Fibroblast of lung (primary cell): ENCODE results near the gene BAX.
"Not testable (repeated sequence)": the region's sequence is repeated elsewhere in the genome, so short reads cannot be mapped to it uniquely, and the experiment has no call there.

ENCODE experiments used
- EZH2 ChIP-seq: IDR thresholded peaks from 2 replicates; pipeline ENCODE4 v1.5.1; 2012; ENCODE audit warnings: low read length, control low read depth, mild to moderate bottlenecking; ENCODE audit errors: missing control alignments
- TF ChIP-seq, protein P1 (sequence below), 2 donors: IDR thresholded peaks in 1 of 2; conservative IDR thresholded peaks in 1 of 2; 1 replicate in 1 of 2; 2 replicates in 1 of 2; pipeline ENCODE4 v1.5.1; 2011 to 2012; ENCODE audit warnings: low read length in 2 of 2, control low read depth in 1 of 2, inconsistent platforms in 1 of 2, low read depth in 1 of 2, mild to moderate bottlenecking in 1 of 2

DNA sequence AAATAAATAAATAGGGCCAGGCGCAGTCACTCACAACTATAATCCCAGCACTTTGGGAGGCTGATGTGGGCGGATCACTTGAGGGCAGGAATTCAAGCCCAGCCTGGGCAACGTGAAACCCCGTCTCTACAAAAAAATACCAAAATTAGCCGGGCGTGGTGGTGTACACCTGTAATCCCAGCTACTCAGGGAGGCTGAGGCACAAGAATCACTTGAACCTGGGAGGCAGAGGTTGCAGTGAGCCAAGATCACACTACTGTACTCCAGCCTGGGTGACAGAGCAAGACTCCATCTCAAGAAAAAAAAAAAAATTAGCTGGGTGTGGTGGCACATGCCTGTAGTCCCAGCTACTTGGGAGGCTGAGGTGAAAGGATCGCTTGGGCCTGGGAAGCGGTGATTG lies 28.8 kb upstream of the BAX start:
- TF ChIP-seq, protein P1, sequence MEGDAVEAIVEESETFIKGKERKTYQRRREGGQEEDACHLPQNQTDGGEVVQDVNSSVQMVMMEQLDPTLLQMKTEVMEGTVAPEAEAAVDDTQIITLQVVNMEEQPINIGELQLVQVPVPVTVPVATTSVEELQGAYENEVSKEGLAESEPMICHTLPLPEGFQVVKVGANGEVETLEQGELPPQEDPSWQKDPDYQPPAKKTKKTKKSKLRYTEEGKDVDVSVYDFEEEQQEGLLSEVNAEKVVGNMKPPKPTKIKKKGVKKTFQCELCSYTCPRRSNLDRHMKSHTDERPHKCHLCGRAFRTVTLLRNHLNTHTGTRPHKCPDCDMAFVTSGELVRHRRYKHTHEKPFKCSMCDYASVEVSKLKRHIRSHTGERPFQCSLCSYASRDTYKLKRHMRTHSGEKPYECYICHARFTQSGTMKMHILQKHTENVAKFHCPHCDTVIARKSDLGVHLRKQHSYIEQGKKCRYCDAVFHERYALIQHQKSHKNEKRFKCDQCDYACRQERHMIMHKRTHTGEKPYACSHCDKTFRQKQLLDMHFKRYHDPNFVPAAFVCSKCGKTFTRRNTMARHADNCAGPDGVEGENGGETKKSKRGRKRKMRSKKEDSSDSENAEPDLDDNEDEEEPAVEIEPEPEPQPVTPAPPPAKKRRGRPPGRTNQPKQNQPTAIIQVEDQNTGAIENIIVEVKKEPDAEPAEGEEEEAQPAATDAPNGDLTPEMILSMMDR (conservative IDR thresholded peaks at IDR 0.05 in 1 of 2, IDR thresholded peaks at IDR 0.05 in 1 of 2; ENCODE audit: low read depth in 1 of 2, low read length in 2 of 2): not testable (repeated sequence)
- TF ChIP-seq EZH2: not testable (repeated sequence)
